Measurements from ENCODE around the gene THY1. TPM values are rescaled to one million over a fixed set of nuclear protein-coding genes. Genes with fewer than 3 reads are reported as not detected.

The THY1 gene
- total RNA-seq (10 to 100 TPM in 2 of 6 donors, 1 to 10 TPM in 4; 1.4 to 28.6 (median 3.4) TPM), polyA plus RNA-seq (1 to 10 TPM; 4.2 to 4.8 TPM)

DNA sequence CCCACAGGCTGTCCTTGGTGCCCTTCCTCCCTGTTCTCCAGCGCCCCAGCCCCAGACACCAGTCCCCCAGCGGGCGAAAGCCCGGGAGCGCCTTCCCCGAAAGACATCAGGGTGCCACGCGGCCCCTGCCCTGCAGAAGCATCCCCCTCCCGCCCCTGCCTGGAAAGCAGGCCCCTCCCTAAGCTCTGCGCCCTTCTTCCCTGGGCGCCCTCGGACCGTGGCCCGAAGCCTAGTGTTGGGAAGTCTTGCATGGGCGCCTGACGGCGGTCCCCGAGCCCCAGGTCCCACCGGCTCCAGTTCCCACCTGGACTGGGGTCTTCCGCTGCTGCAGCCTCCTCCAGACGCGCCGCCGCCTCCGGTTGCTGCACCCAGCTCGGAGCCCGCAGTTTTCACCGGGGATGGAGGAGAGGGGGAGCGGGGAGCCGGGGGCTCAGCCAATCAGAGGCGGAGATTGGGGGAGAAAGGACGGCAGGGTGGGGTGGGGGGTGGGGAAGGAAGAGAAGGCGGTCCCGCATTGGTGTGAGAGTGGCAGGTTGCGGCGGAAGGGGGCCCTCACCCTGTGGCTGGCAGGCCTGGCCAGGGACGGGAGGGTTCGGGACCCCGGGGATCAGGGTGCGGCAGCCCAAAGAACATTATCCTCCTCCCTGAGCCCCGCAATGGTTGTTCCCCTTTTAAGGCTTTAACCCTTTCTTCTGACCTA lies at the start of gene THY1:
TSS of gene THY1 (minus strand) at position 364 of the 700 bp plus-strand sequence. CDS start 2,267 bp downstream, outside the sequence.
- peak in 3 of 4 donors; percentile 21 to 55 (median 36) for ATAC-seq
- Histone ChIP-seq H3K27ac (no peak within 1 kb of the TSS), H3K4me3 (peak within 1 kb of the TSS in 2 of 4 donors; percentile 10 to 30), H3K4me1 (no peaks in the 10 kb centered on the region), H3K9me3 (no peaks in the 10 kb centered on the region), H3K27me3 (peaks cover 0 to 12% (median 0%) of the 10 kb centered on the region in 4 donors), H3K36me3 (no peaks in the 10 kb centered on the region)
- TF ChIP-seq CTCF (IDR thresholded peaks at IDR 0.05), result no peak
- intact Hi-C loops (cut with DNase I), result no loop called here
- DNase-seq, result no peak
- FAIRE-seq, result no peak
- 7 to 14% methylated on average over 32 to 41 of the region's 41 CpGs for WGBS, 2 donors

DNA sequence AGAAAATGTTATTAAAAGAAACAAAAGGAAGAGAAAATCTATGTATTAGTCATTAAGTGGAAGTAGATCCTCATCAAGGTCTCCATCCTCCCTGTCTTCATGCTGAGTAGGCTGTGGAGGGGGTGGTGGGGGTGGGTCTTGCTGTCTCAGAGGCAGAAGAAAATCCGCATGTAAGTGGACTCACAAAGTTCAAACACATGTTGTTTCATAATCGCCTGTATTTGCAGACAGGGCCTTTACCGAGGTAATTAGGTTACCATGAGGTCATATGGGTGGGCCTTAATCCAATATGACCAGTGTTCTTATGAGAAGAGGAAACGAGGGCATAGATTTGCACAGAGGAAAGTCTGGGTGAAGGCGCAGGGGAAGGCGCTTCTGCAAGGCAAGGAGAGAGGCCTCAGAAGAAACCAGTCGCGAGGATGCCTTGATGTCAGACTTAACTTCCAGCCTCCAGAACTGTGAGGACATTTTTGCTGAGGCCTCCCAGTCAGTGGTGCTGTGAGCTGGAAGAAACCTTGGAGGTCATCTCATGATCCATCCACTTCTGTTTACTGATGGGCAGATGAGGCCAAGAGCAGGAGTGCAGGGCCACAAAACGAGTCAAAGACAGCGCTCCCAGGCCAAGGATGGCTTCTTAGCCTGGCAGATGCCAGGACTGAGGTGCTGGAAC lies 49.3 kb upstream of the THY1 start:
- WGBS, 2 donors, result 74 to 77% methylated on average over 10 of the region's 10 CpGs
- no peak for TF ChIP-seq CTCF (IDR thresholded peaks at IDR 0.05)
- intact Hi-C loops (cut with DNase I), result no loop called here
- Histone ChIP-seq H3K4me3 (no peak overlapping the region), H3K27ac (no peak overlapping the region), H3K9me3 (no peaks in the 10 kb centered on the region), H3K27me3 (no peaks in the 10 kb centered on the region), H3K4me1 (no peaks in the 10 kb centered on the region), H3K36me3 (no peaks in the 10 kb centered on the region)
- FAIRE-seq (no peak), ATAC-seq (no peak), DNase-seq (no peak)

- no peak for FAIRE-seq
- no peak overlapping the region for H3K4me3 ChIP-seq
- H3K9me3 ChIP-seq, result no peaks in the 10 kb centered on the region
- no peak for ATAC-seq
- TF ChIP-seq CTCF (IDR thresholded peaks at IDR 0.05), result no peak
- DNase-seq, result no peak
- no peaks in the 10 kb centered on the region for H3K4me1 ChIP-seq
- intact Hi-C loops (cut with DNase I), result no loop called here
- H3K27ac ChIP-seq, result no peak overlapping the region
- H3K27me3 ChIP-seq, result no peaks in the 10 kb centered on the region
- WGBS, 2 donors, result 66 to 78% methylated on average over 8 of the region's 8 CpGs
- no peaks in the 10 kb centered on the region for H3K36me3 ChIP-seq
Measured at GRCh38 chr11:119471329-119471728, 48.4 kb upstream of the THY1 start.

- H3K4me1 ChIP-seq, result no peaks in the 10 kb centered on the region
- intact Hi-C loops (cut with DNase I), result no loop called here
- H3K36me3 ChIP-seq, result no peaks in the 10 kb centered on the region
- FAIRE-seq (no peak), DNase-seq (no peak), ATAC-seq (peak in 3 of 4 donors; percentile 31 to 43 (median 32))
- H3K27ac ChIP-seq, result no peak overlapping the region
- no peak overlapping the region for H3K4me3 ChIP-seq
- WGBS, 2 donors, result 75 to 82% methylated on average over 15 of the region's 15 CpGs
- H3K27me3 ChIP-seq, result no peaks in the 10 kb centered on the region
- no peaks in the 10 kb centered on the region for H3K9me3 ChIP-seq
- TF ChIP-seq CTCF (IDR thresholded peaks at IDR 0.05), result no peak
Measured at GRCh38 chr11:119470317-119471291, 47.6 kb upstream of the THY1 start.

Measured in pancreas (tissue), 10 donors.